GM12874 (cell line): ENCODE results near the gene ATP8B3.

Source experiments
- TF ChIP-seq, protein P1 (sequence below): IDR thresholded peaks from 2 replicates; pipeline ENCODE4 v1.5.1; 2011; ENCODE audit warnings: low read depth, mild to moderate bottlenecking, control low read depth, low read length, moderate library complexity; ENCODE audit not compliant: insufficient read depth

The ATP8B3 gene

DNA sequence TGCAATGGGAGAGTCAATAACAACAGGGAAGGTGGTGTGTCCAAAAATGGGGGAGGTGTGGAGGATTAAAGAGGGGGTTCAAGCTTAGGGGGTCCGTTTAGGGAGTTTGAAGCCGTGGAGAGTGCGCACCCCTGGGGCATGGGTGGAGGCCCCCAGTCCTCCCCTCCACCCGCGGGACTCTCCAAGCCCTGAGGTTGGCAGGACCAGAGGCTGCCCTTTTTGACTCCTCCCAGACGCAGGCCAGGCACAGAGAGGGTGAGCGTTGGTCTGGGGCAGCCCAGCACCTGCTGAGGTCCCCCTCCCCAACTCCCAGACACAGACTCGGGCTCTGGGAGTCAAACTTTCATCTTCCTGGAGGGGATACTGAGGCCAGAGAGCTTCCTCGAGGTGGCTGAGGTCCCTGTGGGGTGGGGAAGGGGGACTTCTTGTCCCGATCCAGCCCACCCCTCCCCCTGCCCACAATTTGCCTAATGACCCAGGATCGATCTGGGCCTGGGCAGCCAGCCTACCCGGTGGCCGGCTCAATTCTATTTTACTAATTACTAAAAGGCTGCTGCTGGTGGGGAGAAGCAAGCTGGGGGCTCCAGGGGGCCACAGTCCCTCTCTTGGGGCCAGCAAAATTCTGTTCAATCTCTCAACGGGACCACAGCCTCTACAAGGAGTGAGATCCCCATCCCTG lies 61.6 kb downstream of the ATP8B3 start:
- TF ChIP-seq, protein P1, sequence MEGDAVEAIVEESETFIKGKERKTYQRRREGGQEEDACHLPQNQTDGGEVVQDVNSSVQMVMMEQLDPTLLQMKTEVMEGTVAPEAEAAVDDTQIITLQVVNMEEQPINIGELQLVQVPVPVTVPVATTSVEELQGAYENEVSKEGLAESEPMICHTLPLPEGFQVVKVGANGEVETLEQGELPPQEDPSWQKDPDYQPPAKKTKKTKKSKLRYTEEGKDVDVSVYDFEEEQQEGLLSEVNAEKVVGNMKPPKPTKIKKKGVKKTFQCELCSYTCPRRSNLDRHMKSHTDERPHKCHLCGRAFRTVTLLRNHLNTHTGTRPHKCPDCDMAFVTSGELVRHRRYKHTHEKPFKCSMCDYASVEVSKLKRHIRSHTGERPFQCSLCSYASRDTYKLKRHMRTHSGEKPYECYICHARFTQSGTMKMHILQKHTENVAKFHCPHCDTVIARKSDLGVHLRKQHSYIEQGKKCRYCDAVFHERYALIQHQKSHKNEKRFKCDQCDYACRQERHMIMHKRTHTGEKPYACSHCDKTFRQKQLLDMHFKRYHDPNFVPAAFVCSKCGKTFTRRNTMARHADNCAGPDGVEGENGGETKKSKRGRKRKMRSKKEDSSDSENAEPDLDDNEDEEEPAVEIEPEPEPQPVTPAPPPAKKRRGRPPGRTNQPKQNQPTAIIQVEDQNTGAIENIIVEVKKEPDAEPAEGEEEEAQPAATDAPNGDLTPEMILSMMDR: no peak

DNA sequence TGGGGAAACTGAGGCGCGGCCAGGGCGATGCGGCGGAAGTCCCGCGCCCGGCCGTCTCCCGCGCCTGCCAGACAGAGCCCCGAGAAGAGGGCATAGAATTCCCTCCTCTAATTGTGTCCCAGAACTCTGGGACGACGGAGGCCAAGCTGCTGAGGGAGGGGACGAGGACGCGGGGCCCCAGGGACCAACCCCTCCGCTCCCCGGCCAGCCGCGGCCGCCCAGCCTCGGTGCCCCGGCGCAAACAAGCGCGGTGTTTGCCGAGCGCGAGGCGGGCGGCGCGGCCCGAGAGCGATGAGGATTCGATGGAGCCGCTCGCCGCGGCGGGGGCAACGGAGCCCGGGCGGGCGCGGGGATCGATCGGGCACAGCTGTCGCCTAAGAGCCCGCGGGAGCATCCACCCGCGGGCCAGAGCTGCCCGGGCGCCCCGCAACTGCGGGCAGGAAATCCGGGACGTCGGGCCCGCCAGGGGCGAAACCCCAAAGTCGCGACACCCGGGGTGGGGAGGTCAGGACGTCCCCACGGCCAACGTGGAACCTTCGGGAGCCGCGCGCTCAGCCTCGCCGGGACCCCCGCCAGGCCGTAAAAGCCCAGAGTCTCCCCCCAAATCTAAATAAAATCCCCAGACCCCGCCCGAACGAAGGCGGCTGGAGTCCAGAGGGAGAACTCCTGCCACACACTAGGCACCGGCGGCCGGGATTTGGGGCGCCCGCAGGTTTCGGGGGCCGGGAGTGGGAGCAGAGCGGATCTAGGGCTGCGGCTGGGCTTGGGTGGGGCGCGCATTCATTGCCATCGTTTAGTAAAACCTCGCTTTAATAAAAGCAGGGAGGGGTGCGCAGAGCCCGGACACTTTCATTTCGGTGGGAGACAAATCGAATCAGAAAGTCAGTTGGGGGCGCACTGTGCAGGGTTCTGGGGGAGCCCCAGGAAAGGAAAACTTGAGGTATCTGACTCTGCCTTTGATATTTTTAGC lies 62.4 kb downstream of the ATP8B3 start:
- TF ChIP-seq, protein P1: no peak

DNA sequence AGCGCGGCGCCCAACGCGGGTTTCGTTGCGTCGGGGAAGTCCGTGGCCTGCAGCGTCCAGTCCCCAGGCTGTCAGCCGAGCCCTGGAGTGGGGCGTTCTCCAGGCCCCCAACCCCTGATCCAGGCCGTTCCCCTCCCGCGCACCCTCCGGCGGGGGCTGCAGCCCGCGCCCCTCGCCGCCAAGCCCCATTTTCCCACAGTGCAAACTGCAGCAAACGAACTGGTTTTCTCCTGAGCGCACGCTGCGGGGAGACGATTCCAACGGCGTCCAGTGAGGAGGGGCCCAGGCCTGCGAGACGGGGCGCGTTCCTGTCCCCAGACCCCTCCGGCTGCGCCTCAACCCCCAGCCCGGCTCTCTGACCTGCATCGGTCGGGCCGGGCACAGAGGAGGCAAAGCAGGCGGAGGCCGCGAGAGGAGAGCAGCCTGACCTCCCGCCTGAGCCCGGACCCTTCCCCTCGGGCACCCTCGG lies 63.2 kb downstream of the ATP8B3 start:
- TF ChIP-seq, protein P1: no peak

DNA sequence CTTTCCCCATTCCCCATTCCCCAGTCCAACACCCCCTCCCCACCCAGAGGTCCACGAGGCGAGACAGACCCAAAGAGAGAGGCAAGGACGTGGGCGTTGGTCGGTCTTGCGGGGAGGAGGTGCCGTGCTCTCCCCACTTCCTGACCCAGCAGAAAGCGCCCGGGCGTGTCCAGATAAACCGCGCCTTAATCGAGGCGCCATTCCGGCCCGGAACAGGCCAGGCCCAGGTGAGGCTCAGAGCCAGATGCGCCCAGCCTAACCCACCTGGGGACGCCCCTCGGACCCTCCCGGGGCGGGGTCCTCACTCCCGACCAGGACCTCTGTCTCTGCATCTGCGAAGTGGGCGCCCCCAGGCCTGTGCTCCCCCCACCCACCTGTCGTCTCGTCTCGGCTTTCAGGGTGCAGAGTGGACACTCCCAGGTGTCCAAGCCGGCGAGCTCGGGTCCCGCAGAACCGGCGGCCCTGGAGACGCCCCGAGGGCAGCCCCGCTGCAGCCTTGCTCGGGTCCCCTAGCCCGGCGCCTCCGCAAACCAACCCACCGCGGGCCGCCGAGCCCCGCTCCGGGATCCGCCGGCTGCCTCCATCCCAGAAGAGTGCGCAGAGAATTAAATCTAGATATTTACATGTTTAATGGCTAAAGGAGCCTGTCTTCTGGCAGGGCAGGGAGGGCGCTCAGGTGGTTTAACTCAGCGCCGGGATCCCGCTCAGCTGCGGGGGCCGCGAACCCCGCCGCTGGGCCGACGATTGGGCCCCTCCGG lies 63.8 kb downstream of the ATP8B3 start:
- TF ChIP-seq, protein P1: no peak

DNA sequence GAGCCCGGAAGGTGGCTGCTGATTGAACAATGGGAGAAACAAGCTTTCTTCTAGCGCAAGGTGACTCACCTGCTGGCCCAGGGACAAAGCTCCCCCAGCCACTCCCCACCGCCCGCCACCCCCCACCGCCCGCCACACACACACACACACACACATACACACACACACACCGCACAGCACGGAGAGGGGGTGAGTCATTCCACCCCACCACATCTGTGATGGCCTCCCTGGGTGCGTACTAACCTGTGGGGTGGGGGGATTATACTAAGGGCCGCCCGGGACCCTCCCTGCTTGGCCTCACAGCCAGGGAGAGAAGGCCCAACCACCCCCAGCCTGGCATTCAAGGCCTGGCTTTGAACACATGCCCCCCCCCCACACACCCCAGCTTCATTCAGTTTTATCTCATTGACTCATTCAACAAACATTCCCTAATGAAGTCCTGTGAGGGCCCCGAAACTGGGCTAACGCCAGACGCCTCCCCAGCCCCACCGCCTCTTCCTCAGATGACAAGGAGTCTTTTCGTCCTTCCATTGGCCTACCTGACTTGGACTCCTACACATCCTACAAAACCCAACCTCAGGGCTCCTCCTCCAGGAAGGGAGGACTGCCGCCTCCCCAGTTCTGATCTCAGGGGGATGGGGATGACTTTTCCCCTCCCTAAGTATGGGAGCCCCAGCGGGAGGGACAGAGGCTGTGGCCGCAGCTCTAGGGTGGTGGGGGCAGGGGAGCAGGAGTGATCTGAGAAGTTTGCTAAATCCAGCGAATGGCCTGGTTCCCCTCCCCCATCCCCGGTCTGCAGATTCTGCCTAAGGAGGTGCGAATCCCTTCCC lies 64.6 kb downstream of the ATP8B3 start:
- TF ChIP-seq, protein P1: no peak

DNA sequence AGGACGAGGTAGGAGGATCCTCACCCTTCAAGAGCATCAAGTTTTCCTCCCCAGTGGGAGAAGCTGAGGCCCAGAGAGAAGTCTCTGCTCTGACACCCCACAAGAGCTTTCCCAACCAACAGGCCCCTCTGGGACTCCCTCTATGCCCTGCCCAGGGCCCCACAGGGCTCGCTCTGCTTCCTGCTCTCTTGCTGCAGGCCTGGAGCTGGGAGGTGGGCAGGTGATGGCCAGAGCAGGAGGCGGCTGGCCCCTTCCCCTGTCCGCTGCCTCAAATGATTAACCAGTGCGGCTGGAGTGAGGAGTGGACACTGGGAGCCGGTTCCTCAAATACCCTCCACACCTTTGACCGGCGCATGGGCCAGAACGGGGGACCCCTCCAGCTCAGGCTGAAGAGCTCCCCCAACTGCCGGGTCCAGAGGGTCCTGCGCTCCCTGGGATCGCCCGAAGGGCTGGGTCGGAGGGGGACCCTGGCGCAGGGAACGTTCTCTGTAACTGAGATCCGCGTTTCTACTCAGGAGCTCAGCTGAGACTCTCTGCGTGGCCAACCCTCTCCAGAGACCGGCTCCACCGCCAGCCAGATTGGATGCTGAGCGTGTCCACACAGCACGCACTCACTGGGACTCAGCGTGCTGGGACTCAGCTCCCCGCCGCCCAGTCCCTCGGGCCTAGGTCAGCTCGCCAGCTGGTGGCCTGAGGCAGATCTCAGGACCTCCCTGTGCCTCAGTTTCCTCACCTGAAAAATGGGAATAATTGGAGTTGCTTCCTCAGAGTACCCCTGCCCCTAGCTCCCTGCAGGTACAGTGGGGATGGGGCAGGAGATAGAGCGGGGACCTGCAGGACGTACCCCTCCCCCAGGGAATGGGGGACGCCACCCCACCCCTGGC lies 65.4 kb downstream of the ATP8B3 start:
- TF ChIP-seq, protein P1: no peak
